Stimulated activated CD4-positive, alpha-beta T cell treated with anti-CD3 and anti-CD28 coated beads, Interleukin-1b, Interleukin-23, amount 100 ng/mL, for 48 hours (primary cell): Measurements from ENCODE around the gene SERPINB6.
A peak's percentile ranks its signal among the peaks of the same experiment; 100 is the strongest.
"Not testable (repeated sequence)": the region's sequence is repeated elsewhere in the genome, so short reads cannot be mapped to it uniquely, and the experiment has no call there.

Experiments used
- DNase-seq: peaks from one replicate; pipeline ENCODE4 v3.0.0-alpha.2; 2020

SERPINB6 gene

GRCh38 chr6:2903411-2904185 lies 67.8 kb downstream of the SERPINB6 start:
- not testable (repeated sequence) for DNase-seq

GRCh38 chr6:2901645-2902502 lies 69.5 kb downstream of the SERPINB6 start:
- DNase-seq, result not testable (repeated sequence)

- no peak for DNase-seq
Observed at GRCh38 chr6:2900821-2901644, 70.3 kb downstream of the SERPINB6 start.

- DNase-seq, result no peak
Observed at GRCh38 chr6:2900221-2900807, 71.1 kb downstream of the SERPINB6 start.

- peak; percentile 67 for DNase-seq
Observed at GRCh38 chr6:2899596-2899995, 71.8 kb downstream of the SERPINB6 start.
